ENCODE measurements around the gene TMCO4.

DNA sequence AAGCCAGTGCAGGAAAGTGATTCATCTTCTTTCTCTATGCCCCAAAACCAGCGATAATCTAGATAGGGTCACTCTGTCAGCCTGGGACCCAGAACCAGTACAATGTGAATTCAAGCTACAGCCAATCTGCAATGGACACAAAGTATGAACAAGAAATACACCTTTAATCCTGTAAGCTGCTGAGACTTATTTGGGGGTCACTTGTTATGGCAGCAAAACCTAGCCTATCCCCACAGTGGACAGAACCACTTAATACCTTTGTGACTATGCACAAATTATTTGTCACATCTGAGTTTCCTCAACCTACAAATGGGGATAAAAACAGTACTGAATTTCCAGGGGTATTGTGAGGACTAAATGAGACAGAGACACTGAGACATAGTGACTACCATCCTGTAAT is 50.0 kb downstream of the TMCO4 start:
- TF ChIP-seq, protein P1, sequence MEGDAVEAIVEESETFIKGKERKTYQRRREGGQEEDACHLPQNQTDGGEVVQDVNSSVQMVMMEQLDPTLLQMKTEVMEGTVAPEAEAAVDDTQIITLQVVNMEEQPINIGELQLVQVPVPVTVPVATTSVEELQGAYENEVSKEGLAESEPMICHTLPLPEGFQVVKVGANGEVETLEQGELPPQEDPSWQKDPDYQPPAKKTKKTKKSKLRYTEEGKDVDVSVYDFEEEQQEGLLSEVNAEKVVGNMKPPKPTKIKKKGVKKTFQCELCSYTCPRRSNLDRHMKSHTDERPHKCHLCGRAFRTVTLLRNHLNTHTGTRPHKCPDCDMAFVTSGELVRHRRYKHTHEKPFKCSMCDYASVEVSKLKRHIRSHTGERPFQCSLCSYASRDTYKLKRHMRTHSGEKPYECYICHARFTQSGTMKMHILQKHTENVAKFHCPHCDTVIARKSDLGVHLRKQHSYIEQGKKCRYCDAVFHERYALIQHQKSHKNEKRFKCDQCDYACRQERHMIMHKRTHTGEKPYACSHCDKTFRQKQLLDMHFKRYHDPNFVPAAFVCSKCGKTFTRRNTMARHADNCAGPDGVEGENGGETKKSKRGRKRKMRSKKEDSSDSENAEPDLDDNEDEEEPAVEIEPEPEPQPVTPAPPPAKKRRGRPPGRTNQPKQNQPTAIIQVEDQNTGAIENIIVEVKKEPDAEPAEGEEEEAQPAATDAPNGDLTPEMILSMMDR (IDR thresholded peaks at IDR 0.05), result no peak
- TF ChIP-seq POLR2A (IDR thresholded peaks at IDR 0.05), result no peak
